Measurements from ENCODE around the gene EXOC4. TPM values are rescaled to one million over a fixed set of nuclear protein-coding genes. Genes with fewer than 3 reads are reported as not detected.

EXOC4 gene
- total and polyA plus RNA-seq, 2 of the 13 experiments (the other 11 are each of a cell fraction or from before 2014, with no cell fraction given), result 22.5 to 39.0 TPM

GRCh38 chr7:133859871-133860450, 607.1 kb downstream of the EXOC4 start (continued):
- TF ChIP-seq, protein P1, sequence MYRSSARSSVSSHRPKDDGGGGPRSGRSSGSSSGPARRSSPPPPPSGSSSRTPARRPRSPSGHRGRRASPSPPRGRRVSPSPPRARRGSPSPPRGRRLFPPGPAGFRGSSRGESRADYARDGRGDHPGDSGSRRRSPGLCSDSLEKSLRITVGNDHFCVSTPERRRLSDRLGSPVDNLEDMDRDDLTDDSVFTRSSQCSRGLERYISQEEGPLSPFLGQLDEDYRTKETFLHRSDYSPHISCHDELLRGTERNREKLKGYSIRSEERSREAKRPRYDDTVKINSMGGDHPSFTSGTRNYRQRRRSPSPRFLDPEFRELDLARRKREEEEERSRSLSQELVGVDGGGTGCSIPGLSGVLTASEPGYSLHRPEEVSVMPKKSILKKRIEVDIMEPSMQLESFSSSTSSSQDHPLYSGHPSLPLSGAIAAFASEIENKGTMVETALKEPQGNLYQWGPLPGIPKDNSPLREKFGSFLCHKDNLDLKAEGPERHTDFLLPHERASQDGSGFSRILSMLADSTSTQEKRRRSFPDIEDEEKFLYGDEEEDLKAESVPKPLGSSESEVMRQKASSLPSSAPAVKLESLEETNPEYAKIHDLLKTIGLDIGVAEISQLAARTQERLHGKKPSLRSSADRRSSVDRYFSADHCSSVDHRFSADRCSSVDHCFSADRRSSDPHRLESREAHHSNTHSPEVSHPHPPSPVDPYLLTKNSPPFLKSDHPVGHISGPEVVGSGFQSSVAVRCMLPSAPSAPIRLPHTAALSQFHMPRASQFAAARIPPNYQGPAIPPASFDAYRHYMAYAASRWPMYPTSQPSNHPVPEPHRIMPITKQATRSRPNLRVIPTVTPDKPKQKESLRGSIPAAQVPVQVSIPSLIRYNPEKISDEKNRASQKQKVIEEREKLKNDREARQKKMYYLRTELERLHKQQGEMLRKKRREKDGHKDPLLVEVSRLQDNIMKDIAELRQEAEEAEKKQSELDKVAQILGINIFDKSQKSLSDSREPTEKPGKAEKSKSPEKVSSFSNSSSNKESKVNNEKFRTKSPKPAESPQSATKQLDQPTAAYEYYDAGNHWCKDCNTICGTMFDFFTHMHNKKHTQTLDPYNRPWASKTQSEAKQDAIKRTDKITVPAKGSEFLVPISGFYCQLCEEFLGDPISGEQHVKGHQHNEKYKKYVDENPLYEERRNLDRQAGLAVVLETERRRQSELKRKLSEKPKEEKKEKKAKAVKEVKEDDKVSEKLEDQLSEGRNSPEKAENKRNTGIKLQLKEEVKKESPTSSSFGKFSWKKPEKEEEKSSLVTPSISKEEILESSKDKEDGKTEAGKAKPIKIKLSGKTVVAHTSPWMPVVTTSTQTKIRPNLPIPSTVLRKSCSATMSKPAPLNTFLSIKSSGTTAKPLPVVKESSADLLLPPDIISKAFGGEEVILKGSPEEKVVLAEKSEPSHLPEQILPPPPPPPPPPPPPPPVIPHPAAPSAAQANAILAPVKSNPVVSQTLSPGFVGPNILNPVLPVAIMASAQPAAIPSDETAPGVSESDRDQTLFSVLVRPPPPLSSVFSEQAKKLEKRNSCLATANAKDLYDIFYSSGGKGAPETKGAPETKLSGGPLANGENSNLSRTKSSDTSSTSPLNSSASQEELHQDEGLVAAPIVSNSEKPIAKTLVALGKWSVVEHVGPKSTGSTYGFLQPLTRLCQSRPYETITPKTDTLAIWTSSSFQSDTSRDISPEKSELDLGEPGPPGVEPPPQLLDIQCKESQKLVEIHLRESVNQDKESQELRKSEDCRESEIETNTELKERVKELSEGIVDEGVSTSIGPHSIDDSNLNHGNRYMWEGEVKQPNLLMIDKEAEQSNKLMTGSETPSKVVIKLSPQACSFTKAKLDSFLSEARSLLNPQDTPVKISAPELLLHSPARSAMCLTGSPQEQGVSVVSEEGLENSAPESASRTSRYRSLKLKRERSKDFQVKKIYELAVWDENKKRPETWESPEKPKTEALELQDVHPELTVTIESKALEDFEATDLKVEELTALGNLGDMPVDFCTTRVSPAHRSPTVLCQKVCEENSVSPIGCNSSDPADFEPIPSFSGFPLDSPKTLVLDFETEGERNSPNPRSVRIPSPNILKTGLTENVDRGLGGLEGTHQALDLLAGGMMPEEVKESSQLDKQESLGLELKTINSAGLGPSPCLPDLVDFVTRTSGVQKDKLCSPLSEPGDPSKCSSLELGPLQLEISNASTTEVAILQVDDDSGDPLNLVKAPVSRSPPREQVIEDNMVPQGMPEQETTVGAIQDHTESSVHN (CRISPR knock-in tag; IDR thresholded peaks at IDR 0.05), result no peak
- TF ChIP-seq TBX3 (IDR thresholded peaks at IDR 0.05; ENCODE audit: borderline replicate concordance) (no peak), NR3C1 (CRISPR knock-in tag; IDR thresholded peaks at IDR 0.05) (no peak), RBM39 (IDR thresholded peaks at IDR 0.05; ENCODE audit: low read depth, low read length, poor library complexity, severe bottlenecking) (no peak), MXD4 (CRISPR knock-in tag; IDR thresholded peaks at IDR 0.05) (no peak), HMG20A (CRISPR knock-in tag; IDR thresholded peaks at IDR 0.05; ENCODE audit: borderline replicate concordance) (no peak), KIAA2018 (CRISPR knock-in tag; IDR thresholded peaks at IDR 0.05; ENCODE audit: borderline replicate concordance) (no peak), GATAD1 (CRISPR knock-in tag; IDR thresholded peaks at IDR 0.05) (no peak), SRSF9 (IDR thresholded peaks at IDR 0.05; ENCODE audit: borderline replicate concordance, insufficient read depth, low read depth, low read length, poor library complexity, severe bottlenecking) (no peak), ATF1 (CRISPR knock-in tag; IDR thresholded peaks at IDR 0.05) (no peak), NFIC (IDR thresholded peaks at IDR 0.05; ENCODE audit: low read length) (no peak)
- TF ChIP-seq, protein P2, sequence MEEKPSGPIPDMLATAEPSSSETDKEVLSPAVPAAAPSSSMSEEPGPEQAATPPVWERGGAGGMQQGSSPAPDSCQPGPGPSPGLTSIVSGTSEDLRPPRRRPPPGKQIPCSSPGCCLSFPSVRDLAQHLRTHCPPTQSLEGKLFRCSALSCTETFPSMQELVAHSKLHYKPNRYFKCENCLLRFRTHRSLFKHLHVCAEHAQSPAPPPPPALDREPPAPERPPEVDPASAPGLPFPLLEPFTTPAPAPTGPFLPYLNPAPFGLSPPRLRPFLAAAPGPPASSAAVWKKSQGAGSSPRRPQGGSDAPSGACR (CRISPR knock-in tag; IDR thresholded peaks at IDR 0.05), result no peak

All from HepG2 (cell line).